NCI-H1417 treated with DMSO at 0.1 percent for 48 hours (cell line): ENCODE data around the gene STX17.

Experiments
- DNase-seq: peaks from one replicate; lab custom pipeline; 2025; lab: John Stamatoyannopoulos, UW

Gene STX17

DNA sequence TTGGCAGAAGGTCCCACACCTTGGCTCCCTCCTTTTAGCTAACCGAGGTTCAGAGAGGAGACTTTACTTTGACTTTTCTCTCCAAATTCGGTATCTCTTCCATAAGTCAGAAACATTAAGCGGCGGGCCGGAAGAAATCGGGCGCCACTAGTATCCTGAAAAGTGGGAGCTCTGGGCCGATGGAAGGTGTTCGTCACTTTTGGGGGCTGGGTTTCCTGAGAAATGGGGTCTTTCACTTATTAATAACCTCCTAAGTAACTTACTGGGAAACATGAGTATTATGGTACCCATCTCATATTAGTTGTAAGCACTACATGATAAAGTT, 716 bp downstream of the STX17 start:
- no peak for DNase-seq

DNA sequence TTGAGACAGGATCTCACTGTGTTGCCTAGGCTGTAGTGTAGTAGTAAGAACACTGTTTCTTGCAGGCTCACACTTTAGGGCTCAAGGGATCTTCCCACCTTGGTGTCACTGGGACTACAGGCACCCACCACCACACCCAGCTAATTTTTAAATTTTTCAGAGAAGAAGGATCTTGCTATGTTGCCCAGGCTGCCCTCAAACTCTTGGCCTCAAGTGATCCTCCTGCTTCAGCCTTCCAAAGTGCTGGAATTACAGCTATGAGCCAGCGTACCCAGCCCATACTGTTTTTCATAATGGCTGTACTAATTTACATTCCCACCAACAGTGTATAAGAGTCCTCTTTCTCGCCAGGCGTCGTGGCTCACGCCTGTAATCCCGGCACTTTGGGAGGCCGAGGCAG, 5.1 kb downstream of the STX17 start:
- DNase-seq, result no peak

DNA sequence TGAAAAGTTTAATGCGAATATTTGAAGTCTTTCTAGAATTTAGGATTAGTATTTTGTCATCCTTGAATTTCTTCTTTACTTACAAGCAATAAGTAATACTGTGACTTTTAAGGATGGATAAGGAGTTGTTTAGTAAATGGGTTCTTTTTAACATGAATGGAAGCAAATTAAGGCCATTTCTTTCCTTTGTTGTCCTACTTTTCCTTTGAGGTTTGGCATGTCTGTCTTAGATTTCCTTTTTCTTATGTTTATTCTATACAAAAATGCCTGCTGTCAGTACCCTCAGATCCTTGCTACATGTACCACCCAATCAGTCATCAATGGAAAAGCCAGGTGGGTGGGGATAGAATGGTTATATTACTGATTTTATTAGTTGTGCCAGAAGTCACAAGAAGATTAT, 10.2 kb downstream of the STX17 start:
- no peak for DNase-seq

DNA sequence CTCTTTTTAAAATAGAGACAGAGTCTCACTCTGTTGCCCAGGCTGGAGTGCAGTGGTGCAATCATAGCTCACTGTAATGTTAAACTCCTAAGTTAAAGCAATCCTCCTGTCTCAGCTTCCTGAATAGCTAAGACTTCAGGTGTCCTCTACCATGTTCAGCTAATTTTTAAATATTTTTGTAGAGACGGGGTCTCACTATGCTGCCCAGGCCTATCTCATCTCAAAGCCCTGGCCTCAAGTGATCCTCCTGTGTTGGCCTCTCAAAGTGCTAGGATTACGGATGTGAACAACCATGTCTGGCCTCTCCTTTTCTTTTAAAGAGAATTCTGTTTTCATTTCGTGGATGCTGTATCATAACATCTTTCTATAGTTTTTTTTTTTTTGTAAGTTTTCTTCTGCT, 11.7 kb downstream of the STX17 start:
- no peak for DNase-seq

DNA sequence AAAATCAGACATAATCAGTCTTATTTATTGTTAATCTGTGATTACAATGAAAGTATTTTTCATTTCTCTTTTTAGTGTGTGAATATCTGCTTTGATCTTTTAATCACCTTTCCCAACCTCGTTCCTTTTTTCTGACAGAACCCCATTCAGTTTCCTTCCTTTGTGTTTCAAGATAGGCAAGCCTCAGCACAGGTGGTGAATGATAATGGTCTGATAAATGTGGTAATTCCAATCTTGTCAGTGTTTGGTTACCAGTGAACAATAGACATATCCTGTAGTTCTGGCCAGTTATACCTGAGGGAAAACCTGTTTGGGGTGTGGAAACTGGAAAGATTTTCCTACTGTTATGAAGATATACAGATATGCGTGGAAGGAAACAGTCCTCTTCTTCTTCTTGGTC, 13.5 kb downstream of the STX17 start:
- DNase-seq, result no peak

DNA sequence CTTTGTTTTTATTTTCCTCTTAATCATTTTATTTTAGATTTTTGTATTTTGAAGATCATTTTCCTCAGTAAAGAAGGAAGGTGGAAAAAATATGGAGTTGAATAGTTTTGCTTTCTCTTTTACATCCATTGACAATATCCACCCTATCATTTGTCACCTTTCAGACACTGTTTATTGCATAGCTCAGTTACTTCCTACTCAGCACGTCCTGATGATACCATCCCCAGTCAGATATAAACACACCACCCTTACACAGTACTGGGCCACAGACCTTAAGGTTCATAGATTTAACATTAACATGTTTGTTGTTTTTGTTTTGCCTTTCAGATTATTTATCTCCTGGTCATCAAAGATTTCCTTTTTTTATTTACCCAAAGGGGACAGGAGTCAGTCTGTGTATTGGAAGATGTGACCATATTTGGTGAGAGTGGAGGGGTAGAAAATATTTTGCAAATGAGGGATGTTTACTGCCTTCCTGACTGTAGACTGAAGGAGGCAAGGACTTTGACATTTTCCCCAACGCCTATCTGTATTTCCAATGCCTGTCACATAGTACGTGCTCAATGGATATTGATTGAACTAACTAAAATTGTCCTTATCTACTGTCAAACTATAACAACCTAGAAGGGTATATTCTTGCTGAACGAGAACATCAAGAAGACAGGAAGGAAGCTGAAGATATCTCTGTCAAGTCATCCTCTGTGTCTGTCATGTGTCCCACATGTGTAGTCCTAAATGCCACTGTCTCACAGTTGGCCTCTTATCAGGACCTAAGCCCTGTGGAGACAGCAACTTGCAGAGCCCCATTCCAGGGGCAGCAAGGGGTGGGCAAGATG, 15.6 kb downstream of the STX17 start:
- no peak for DNase-seq

DNA sequence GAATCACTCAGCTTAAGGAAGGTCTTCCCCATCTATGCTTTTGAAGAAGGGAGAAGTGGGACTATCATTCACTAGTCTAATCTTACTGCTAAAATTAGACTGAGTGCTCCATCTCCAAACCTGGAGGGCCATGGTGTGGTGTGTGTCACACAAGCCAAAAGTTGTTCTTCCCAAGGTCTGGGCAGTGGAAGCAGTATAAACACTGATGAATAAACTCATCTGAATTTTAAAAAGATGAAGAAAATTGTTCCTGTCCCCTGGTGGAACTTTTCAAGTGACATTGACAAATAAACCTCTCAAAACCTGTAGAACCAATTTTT, 16.2 kb downstream of the STX17 start:
- no peak for DNase-seq

DNA sequence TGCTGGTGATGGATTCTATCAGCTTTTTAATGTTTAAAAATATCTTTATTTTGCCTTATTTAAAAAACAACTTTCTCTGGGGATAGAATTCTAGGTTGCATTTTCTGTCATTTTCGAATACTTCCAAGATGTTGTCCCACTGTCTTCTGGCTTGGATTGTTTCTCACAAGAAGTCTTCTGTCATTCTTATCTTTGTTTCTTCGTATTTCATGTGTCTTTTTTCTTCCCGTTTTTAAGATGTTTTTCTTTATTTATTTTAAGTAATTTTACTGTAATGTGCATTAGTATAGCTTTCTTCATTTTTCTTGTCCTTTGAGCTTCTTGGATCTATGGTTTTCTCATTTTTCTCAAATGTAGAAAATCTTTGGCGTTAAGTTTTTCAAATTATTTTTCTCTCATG, 19.1 kb downstream of the STX17 start:
- DNase-seq, result no peak

DNA sequence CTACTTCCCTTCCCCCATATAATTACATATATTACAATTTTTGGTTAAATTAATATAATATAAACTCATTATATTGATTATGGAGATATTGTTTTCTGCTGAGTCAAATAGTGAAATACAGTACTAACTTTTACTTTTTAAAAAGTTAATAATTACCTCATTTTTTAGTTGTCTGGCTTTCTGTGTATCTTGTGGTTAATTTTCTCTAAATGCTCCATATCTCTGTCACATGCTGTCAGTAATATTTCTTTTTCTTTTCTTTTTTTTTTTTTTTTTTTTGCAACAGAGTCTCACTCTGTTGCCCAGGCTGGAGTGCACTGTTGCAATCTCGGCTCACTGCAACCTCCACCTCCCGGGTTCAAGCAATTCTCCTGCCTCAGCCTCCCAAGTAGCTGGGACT, 23.2 kb downstream of the STX17 start:
- DNase-seq, result no peak

DNA sequence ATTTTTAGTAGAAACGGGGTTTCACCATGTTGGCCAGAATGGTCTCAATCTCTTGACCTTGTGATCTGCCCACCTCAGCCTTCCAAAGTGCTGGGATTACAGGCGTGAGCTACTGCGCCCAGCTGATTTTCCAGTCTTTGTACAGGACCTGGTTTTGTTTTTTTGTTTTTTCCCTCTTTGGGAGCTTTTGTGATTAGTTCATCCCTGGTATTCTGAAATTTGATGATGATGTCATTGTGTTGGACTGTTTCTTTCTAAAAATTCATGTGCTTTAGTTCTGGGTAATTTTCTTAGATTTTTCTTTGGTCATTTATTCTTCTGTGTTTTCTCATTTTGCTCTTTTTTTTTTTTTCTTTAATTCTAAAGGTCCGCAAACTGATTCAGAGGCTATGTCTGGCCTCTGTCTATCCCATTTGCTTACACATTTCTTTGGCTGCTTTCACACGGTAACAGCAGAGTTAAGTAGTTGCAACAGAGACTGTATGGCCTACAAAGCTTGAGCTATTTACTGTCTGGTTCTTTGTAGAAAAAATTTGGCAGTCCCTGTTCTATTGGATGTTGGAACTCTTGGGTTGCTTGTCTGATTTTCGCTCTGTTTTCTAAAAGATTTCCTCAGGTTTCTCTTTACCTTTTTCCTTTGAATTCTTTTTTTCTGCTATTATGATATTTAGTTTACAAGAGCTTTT, 24.8 kb downstream of the STX17 start:
- DNase-seq, result no peak

DNA sequence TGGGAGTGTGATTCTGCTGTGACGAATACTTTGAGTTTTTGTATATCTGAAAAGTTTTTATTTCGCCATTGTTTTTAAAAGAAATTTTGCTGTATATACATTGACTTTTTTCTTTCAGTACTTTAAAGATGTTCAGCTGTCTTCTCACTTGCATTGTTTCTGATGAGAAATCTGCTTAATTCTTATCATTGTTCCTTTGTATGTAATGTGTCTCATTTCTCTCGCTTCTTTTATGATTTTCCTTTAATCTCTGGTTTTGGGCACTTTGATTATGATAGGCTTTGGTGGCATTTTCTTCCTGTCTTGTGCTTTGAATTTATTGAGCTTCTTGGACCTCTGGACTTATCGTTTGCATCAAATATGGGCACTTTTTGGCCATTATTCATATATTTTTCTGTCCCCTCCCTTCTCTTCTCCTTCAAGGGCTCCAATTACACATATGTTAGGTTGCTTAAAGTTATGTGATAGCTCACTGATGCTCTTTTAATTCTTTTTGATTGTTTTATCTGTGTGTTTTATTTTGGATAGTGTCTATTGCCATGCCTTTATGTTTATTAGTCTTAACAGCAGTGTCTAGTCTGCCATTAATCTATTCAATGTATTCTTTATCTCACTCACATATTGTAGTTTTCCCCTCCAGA, 30.6 kb downstream of the STX17 start:
- DNase-seq, result no peak

DNA sequence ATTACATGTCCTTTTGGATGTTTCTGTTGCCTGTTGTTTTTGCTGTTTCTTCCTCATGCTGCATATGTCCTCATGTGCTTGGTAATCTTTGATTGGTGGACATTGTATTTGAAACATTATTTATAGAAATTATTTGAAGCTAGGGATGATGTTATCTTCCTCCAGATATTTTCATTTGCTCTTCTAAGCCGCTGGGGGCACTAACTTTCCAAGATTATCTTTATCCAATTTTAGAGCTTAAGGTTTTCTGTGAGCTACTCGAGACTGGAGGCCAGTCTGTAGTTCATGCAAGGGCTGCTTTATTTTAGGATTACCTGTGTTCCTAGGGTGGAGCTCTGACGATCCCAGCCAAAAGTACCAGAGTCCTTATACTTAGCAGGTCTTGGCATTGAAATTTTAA, 40.9 kb downstream of the STX17 start:
- DNase-seq, result no peak

DNA sequence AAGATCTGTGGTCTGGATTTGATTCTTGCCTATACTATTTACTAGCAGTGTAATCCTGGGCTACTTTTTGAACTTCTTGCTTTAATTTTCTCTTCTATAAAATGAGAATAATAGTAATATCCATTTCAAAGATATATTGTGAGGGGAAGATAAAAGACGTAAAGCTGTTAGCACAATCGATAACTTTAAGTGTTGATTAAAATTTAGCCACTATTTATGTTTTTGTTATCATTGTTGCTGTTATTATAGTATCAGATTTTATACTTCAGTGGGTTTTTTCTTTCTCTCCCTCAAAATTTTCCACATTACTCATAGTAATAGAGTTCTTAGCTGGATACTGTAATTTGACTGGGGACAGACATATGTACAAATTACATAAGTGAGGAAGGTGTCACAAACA, 42.0 kb downstream of the STX17 start:
- DNase-seq, result no peak

DNA sequence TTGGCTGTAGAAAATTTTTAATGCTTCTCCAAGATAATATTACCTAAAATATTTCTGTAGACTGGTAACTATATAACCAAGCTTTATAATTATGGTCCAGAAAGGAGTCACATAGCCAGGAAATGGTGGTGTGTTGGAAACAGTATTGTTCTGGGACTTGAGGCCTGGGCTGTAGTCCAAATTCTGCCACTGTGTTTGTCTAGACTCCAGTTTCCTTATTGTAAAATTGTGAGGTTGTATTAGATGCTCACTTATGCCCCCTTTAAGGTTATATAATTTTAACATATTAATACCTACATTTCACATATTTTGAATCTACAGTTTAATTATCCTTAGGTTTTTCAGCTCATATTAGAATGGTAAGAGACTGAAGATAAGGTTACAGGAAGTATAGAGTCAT, 42.4 kb downstream of the STX17 start:
- DNase-seq, result no peak

DNA sequence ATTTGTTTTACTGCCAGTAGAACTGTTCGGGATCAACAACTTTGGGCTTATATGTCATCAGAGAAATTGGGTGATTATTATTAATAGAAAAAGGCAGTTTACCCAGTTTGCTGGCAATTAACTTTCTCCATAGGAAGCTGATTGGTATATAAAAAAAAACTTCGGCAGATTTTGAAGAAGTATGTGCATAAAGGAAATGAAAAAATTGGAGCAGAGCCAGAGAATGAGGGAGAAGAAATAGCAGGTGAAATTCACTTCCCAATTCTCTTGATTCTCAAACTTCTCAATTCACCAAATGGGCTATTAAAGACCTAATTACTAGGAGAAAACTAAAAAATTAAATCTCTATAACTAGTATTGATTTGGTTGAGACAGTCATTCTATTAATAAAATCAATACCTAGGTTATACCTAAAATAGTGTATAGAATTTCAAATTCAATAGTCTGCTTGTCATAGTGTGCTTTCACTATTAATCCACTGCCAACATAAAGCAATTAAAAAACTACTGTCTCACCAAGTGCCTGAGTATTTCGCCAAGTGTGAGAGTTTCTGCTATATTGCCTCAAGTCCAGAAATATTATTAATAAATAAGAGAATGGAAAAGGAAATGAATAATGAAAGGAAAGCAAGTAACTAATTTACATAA, 47.5 kb downstream of the STX17 start:
- DNase-seq, result no peak

DNA sequence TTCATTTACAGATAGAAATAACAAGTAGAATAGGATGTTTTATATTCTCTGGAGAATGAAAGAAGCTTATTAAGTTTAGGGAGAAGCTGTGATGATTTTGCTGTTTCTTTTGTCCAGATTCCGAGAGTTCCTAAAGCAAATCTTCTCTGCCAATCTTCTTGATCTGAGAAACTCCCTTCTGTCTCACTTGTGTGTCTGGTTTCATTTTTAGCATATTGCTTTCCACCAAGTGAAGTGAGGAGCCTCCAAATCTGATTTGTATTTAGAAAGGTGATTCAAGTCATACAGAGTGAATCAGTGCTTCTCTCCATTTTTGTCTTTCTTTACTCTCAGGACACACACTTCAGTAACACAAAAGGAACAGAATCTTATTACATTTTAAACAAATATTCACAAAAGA, 48.4 kb downstream of the STX17 start:
- no peak for DNase-seq

DNA sequence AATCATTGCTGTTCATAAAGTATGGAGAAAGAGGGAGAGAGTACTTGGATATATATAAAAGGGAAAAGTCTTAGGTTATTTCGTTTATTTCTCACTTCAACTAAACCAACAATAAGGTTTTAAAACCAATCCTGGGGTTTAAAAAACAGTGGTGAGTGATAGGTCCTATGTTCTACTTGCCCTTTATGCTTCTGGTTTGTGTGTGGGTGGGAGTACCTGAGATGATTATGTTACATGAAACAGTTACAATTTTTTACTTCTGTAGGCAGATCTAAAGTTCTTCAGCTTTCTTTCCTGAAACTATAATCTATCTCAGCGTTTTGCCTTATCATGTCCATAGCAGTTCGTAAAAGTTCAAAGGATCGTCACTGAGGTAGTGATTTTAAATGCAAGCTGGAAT, 49.2 kb downstream of the STX17 start:
- no peak for DNase-seq

DNA sequence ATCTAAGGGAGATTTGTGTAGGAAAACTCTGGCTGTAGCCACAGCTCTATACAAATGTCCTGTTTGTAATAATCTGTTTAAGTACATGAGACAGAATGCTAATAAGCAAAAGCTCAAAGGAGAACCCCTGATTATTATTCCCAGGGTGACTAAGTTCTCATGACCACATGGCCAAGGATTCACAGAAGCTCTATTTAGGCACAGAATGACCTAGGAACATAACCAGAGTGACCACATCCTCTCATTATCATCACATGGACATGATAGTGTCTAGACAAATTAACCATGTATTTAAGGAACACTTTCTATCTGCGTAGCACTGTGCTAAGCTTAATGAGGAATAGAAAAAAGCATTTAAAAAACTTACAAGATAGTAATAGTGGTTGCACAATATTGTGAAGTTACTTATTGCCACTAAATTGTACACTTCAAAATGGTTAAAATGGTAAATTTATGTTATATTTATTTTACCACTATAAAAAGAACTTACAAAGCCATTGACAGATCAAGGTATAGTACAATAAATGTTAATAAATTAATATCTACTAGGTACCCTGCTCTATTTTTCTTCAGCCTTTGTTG, 56.3 kb downstream of the STX17 start:
- DNase-seq, result no peak

DNA sequence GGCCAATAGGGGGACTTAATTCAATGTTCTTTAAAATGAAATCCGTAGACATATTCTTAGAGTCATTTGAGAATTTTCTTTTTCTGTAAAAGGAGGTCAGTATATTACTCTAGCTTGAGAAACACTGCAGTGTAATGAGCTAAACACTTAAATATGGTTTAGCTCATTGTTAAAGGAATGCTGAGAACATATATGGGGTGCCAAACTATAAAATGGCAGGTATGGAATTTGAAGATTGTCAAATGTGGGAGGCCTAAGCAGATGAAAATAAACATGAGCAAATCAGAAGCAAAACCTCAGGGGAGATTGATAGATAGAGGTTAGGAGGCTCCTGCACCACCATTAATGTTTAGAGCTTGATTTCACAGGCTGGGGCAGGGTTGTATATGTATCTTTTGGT, 57.9 kb downstream of the STX17 start:
- DNase-seq, result no peak

DNA sequence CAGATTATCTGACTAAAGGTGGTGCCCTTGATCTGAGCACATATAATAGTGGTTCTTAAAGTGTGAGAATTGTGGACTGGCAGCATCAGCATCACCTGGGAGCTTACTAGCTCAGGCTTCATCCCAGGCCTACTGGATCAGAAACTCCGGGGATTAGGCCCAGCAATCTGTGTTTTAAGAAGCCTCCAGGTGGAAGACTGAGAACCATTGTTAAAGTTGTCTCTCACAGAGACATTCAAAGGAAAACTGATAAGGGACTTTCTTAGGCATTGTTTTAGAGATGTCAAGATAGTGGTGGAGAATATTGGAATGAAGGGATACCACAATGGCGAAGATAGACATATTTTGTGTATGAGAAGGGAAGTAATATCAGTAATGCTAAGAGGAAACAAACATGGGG, 59.5 kb downstream of the STX17 start:
- DNase-seq, result no peak

DNA sequence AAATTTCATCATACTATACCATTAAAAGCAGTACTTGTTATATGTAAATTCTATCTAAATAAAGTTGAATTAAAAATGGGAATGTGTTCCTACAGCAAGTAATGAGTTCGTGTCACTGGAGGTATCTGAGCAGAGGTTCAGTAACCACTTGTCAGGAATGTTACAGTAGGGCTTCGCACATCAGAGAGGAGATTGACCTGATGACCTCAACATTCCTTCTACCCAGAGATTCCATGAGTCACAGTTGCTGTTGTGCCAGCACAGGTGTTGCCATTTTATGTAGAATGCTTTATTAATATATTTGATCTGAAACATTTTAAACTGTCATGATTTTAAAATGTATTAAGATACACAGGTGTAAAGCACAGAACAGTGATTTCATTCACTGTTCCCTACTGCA, 60.3 kb downstream of the STX17 start:
- DNase-seq, result no peak

DNA sequence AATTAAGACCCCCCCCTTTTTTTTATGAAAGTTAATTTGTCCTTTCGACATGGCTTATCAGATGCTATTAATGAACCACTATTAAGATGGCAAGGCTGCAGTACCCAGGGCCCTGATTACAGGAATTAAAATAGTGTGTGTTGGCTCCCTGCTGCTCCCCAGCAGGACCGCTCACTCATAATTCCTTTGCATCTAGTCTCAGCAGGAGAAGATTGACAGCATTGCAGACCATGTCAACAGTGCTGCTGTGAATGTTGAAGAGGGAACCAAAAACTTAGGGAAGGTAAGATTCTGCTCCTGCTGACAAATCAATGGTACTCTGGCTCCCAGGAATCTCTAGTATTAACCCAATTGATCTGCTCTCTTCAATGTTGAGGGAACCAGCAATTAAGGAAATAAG, 61.0 kb downstream of the STX17 start:
- DNase-seq, result no peak

DNA sequence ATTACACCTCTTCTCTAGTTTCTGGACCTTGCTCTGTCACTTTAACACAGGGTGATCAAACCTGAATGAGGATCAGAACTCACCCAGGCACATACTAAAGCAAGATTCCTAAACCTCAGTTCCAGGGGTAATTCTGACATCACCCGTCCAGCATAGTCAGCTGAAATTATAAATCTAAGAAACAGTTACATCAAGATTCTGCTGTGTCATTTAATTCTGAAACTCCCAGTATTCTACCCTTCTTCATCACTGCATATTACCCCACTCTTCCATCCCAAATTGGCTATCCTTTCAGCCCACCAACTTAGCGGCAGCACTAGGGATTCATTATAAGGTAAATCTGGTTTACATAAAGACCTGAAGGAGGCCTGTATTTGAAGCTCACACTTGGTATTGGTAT, 64.0 kb downstream of the STX17 start:
- no peak for DNase-seq
